GM18858 (cell line): ENCODE measurements around the gene SYNE2.
"Not testable (repeated sequence)": the region's sequence is repeated elsewhere in the genome, so short reads cannot be mapped to it uniquely, and the experiment has no call there.

Experiments used
- ATAC-seq: cut with Tn5 transposase; IDR thresholded peaks from one replicate; pipeline ENCODE4 v1.9.1; 2021; ENCODE audit not compliant: unreplicated experiment

SYNE2 gene

GRCh38 chr14:63869940-63870752 is 17.3 kb downstream of the SYNE2 start:
- peak; percentile 50 for ATAC-seq

- ATAC-seq = not testable (repeated sequence)
Measured at GRCh38 chr14:63870753-63871037, 17.9 kb downstream of the SYNE2 start.

- no peak for ATAC-seq
Measured at GRCh38 chr14:63874223-63874622, 21.4 kb downstream of the SYNE2 start.

GRCh38 chr14:63875311-63875710 is 22.5 kb downstream of the SYNE2 start:
- no peak for ATAC-seq

GRCh38 chr14:63877550-63877939 is 24.7 kb downstream of the SYNE2 start:
- no peak for ATAC-seq

GRCh38 chr14:63878052-63878451 is 25.2 kb downstream of the SYNE2 start:
- ATAC-seq = no peak

- ATAC-seq = no peak
Measured at GRCh38 chr14:63878792-63879191, 26.0 kb downstream of the SYNE2 start.

GRCh38 chr14:63881926-63882325 is 29.1 kb downstream of the SYNE2 start:
- no peak for ATAC-seq

- no peak for ATAC-seq
Measured at GRCh38 chr14:63887899-63888298, 35.1 kb downstream of the SYNE2 start.

- no peak for ATAC-seq
Measured at GRCh38 chr14:63890553-63890952, 37.7 kb downstream of the SYNE2 start.

- ATAC-seq = no peak
Measured at GRCh38 chr14:63891148-63891975, 38.6 kb downstream of the SYNE2 start.

GRCh38 chr14:63892265-63892664 is 39.5 kb downstream of the SYNE2 start:
- ATAC-seq = no peak

GRCh38 chr14:63893701-63894458 is 41.1 kb downstream of the SYNE2 start:
- ATAC-seq = no peak

GRCh38 chr14:63895510-63895909 is 42.7 kb downstream of the SYNE2 start:
- ATAC-seq = no peak

GRCh38 chr14:63896278-63896720 is 43.5 kb downstream of the SYNE2 start:
- ATAC-seq = no peak

GRCh38 chr14:63897721-63898163 is 44.9 kb downstream of the SYNE2 start:
- no peak for ATAC-seq

- ATAC-seq = no peak
Measured at GRCh38 chr14:63899953-63900352, 47.1 kb downstream of the SYNE2 start.

- no peak for ATAC-seq
Measured at GRCh38 chr14:63901434-63902085, 48.8 kb downstream of the SYNE2 start.

- no peak for ATAC-seq
Measured at GRCh38 chr14:63902375-63902976, 49.7 kb downstream of the SYNE2 start.

- no peak for ATAC-seq
Measured at GRCh38 chr14:63904724-63905123, 51.9 kb downstream of the SYNE2 start.

GRCh38 chr14:63905370-63905769 is 52.6 kb downstream of the SYNE2 start:
- no peak for ATAC-seq
